Thyroid gland (tissue), 4 donors: ENCODE measurements around the gene HOXA5.

Source experiments
- POLR2A ChIP-seq, 2 donors: fragments of 450-650 bp; IDR thresholded peaks; one replicate each; pipeline ENCODE4 v1.6.1; 2017; ENCODE audit warnings: antibody characterized with exemption in 2 of 2, mild to moderate bottlenecking in 2 of 2, moderate library complexity in 1 of 2
- TF ChIP-seq, protein P1 (sequence below), 6 experiments: fragments of 200-600 bp in 3 of 6; fragments of 450-650 bp in 3 of 6; sonication (generic) in 3 of 6; IDR thresholded peaks; one replicate each; pipeline ENCODE4 v1.5.1; 2016 to 2019; ENCODE audit warnings: antibody characterized with exemption in 6 of 6, mild to moderate bottlenecking in 2 of 6, inconsistent platforms in 1 of 6, moderate library complexity in 1 of 6

DNA sequence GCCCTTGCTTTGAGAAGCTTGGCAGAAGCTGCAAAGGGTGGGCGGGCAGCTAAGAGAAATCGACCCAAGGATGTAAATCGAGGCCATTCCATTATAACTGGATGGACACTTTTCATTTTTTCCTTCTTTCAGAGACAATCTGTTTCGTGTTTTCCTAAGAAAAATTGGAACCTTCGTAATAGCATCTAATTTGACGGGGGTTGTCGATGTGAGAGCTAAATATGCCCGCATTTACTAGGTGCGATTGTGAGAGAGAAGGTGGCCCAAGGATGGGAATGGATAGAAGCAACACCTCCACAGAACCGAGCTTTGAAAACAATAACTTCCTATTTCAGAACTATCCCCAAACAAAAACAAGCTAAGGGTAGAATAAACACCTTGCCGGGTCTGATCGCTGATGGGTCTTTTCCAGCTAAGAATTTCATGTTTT, 12.1 kb downstream of the HOXA5 start:
- TF ChIP-seq, protein P1, sequence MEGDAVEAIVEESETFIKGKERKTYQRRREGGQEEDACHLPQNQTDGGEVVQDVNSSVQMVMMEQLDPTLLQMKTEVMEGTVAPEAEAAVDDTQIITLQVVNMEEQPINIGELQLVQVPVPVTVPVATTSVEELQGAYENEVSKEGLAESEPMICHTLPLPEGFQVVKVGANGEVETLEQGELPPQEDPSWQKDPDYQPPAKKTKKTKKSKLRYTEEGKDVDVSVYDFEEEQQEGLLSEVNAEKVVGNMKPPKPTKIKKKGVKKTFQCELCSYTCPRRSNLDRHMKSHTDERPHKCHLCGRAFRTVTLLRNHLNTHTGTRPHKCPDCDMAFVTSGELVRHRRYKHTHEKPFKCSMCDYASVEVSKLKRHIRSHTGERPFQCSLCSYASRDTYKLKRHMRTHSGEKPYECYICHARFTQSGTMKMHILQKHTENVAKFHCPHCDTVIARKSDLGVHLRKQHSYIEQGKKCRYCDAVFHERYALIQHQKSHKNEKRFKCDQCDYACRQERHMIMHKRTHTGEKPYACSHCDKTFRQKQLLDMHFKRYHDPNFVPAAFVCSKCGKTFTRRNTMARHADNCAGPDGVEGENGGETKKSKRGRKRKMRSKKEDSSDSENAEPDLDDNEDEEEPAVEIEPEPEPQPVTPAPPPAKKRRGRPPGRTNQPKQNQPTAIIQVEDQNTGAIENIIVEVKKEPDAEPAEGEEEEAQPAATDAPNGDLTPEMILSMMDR (IDR thresholded peaks at IDR 0.05) = no peak
- TF ChIP-seq POLR2A (IDR thresholded peaks at IDR 0.05) = no peak
